Measurements from ENCODE around the gene IRF9. TPM values are rescaled to one million over a fixed set of nuclear protein-coding genes. Genes with fewer than 3 reads are reported as not detected.

The IRF9 gene
- total RNA-seq, 1 experiment from 2014 or later, result 15.6 TPM

DNA sequence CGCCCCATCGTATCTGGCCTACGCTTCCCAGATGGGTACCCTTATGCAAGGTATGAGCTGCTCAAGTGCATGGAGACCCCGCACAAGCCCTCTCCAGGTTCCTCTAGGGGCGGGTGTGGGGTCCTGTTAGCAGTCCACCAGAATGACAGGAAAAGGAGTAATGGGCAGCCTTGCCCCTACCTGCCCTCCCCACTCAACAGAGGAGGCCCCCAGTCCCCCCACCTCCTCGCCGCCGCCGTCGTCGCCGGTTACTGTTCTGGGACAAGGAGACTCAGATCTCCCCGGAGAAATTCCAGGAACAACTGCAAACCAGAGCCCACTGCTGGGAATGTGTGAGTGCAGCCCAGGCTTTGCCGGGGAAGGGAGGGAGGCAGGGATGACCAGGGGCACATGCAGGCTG, 16.8 kb downstream of the IRF9 start:
- Mint-ChIP-seq H3K27me3 (ENCODE audit: low read depth) (no peaks in the 10 kb centered on the region), H3K27ac (no peak overlapping the region), H3K4me1 (0 out of 2 replicates have a peak, but pooled peaks cover 4% of the 10 kb centered on the region), H3K36me3 (peaks cover 27% of the 10 kb centered on the region), H3K4me3 (no peak overlapping the region), H3K9me3 (no peaks in the 10 kb centered on the region)
- ChIA-PET CTCF (interaction anchor here (1.5 kb wide), 1 partner anchor 16 kb away, joined by 6 read pairs; the partner anchor contains the start of gene IRF9), POLR2A (no interaction called here)
- ATAC-seq (no peak), DNase-seq (ENCODE audit: low spot score) (no peak)
- TF ChIP-seq, protein P1, sequence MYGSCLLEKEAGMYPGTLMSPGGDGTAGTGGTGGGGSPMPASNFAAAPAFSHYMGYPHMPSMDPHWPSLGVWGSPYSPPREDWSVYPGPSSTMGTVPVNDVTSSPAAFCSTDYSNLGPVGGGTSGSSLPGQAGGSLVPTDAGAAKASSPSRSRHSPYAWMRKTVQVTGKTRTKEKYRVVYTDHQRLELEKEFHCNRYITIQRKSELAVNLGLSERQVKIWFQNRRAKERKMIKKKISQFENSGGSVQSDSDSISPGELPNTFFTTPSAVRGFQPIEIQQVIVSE (CRISPR knock-in tag; IDR thresholded peaks at IDR 0.05; ENCODE audit: borderline replicate concordance), result no peak
- no peak for TF ChIP-seq ZNF219 (CRISPR knock-in tag; IDR thresholded peaks at IDR 0.05; ENCODE audit: borderline replicate concordance)
- no peak for TF ChIP-seq ZBTB21 (CRISPR knock-in tag; IDR thresholded peaks at IDR 0.05; ENCODE audit: borderline replicate concordance)

DNA sequence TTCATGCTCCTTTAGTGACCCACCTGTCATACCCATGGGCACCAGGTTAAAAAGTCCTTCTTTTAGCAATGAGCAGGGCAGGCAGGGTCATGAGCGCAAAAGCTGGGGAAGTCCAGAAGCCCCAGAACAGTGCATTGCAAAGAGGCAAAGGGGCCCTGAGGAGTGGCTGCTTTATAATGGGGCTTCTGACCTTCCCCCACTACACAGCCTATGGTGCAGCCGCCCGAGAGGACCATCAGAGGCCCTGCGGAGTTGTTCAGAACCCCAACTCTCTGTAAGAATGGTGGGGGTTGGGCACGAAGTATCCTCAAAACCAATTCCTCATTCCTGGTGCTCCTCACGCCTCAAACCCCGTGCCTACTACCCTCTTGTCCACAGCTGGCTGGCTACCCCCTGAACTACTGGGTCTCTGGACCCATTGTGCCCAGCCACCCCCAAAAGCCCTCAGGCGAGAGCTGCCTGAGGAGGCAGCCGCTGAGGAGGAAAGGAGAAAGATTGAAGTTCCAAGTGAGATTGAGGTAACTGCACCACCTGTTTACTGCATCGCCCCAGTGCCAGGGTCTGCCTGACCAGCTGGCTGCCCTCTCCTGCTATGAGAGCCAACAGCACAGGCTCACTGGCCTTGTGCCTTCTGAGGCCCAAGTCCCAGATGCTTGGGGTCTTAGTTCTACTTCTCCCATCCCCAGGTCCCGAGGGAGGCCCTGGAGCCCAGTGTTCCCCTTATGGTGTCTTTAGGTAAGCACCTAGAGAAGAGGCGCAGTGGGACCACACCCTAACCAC, 17.5 kb downstream of the IRF9 start:
- H3K27ac Mint-ChIP-seq, result no peak overlapping the region
- no peak overlapping the region for H3K4me3 Mint-ChIP-seq
- POLR2A ChIA-PET, result no interaction called here
- CTCF ChIA-PET, result no interaction called here
- ATAC-seq (no peak), DNase-seq (ENCODE audit: low spot score) (no peak)
- H3K36me3 Mint-ChIP-seq, result peaks cover 34% of the 10 kb centered on the region
- H3K27me3 Mint-ChIP-seq (ENCODE audit: low read depth), result no peaks in the 10 kb centered on the region
- H3K9me3 Mint-ChIP-seq, result no peaks in the 10 kb centered on the region
- no peaks in the 10 kb centered on the region for H3K4me1 Mint-ChIP-seq
- TF ChIP-seq ZNF416 (CRISPR knock-in tag; IDR thresholded peaks at IDR 0.05) (no peak), NR1H2 (CRISPR knock-in tag; IDR thresholded peaks at IDR 0.05) (no peak), ATF6 (CRISPR knock-in tag; IDR thresholded peaks at IDR 0.05) (no peak), NFATC4 (CRISPR knock-in tag; IDR thresholded peaks at IDR 0.05) (no peak), JAZF1 (CRISPR knock-in tag; IDR thresholded peaks at IDR 0.05) (no peak), SMAD4 (CRISPR knock-in tag; IDR thresholded peaks at IDR 0.05) (no peak), USF1 (CRISPR knock-in tag; IDR thresholded peaks at IDR 0.05) (no peak), ZNF263 (CRISPR knock-in tag; IDR thresholded peaks at IDR 0.05; ENCODE audit: low read depth) (no peak), SP1 (CRISPR knock-in tag; conservative IDR thresholded peaks at IDR 0.05) (no peak), ZNF671 (CRISPR knock-in tag; IDR thresholded peaks at IDR 0.05) (no peak), ZNF425 (CRISPR knock-in tag; conservative IDR thresholded peaks at IDR 0.05) (no peak), ELF4 (CRISPR knock-in tag; IDR thresholded peaks at IDR 0.05; ENCODE audit: low read depth) (no peak), RELA (CRISPR knock-in tag; IDR thresholded peaks at IDR 0.05; ENCODE audit: borderline replicate concordance) (no peak), CREB1 (CRISPR knock-in tag; IDR thresholded peaks at IDR 0.05) (no peak), CREM (CRISPR knock-in tag; IDR thresholded peaks at IDR 0.05) (no peak), ZNF121 (CRISPR knock-in tag; IDR thresholded peaks at IDR 0.05) (no peak), ATF3 (CRISPR knock-in tag; conservative IDR thresholded peaks at IDR 0.05) (no peak), STAT6 (CRISPR knock-in tag; conservative IDR thresholded peaks at IDR 0.05; ENCODE audit: low read depth) (no peak)
- TF ChIP-seq, protein P2, sequence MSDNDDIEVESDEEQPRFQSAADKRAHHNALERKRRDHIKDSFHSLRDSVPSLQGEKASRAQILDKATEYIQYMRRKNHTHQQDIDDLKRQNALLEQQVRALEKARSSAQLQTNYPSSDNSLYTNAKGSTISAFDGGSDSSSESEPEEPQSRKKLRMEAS (CRISPR knock-in tag; IDR thresholded peaks at IDR 0.05), result no peak
- TF ChIP-seq, protein P3, sequence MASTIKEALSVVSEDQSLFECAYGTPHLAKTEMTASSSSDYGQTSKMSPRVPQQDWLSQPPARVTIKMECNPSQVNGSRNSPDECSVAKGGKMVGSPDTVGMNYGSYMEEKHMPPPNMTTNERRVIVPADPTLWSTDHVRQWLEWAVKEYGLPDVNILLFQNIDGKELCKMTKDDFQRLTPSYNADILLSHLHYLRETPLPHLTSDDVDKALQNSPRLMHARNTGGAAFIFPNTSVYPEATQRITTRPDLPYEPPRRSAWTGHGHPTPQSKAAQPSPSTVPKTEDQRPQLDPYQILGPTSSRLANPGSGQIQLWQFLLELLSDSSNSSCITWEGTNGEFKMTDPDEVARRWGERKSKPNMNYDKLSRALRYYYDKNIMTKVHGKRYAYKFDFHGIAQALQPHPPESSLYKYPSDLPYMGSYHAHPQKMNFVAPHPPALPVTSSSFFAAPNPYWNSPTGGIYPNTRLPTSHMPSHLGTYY (CRISPR knock-in tag; IDR thresholded peaks at IDR 0.05), result no peak

Measured in WTC11 (cell line).